ENCODE measurements around the gene SLC6A13. TPM values are rescaled to one million over a fixed set of nuclear protein-coding genes. Genes with fewer than 3 reads are reported as not detected.

The SLC6A13 gene
- total RNA-seq, 1 donor from 2014 or later, result not detected

DNA sequence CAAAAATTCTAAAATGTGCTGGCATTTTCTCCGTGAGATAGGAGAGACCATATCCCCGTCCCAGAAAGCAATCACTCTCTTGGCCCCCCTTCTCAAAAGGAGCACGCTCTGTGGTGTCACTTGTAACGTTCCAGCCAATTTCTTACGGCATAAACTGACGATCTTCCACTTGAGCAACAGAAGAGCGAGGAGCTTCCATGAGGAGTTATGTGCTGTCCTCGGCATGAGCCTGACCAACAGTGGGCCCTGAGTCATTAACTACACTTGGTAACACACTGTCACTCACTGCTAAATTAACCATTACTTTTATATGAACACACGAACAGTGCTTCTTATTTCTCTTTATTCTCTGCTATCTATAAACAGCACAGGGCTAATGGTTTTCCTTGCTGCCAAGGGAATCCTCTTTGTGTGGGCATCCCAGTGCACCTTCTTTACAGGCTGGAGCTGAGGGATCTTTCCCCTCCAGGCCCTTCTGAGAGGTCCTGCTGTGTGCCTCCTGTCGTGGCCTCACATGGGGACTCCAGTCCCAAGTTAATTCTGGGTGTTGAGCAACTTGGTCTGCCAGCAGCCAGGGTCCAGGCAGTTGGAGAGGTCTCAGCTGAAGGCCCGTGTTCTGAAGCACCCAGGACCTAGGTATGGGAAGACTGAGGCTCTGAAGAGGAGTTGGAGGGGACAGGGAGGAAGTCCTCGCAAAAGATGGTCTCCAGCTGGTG, 9.4 kb downstream of the SLC6A13 start:
- TF ChIP-seq, protein P1, sequence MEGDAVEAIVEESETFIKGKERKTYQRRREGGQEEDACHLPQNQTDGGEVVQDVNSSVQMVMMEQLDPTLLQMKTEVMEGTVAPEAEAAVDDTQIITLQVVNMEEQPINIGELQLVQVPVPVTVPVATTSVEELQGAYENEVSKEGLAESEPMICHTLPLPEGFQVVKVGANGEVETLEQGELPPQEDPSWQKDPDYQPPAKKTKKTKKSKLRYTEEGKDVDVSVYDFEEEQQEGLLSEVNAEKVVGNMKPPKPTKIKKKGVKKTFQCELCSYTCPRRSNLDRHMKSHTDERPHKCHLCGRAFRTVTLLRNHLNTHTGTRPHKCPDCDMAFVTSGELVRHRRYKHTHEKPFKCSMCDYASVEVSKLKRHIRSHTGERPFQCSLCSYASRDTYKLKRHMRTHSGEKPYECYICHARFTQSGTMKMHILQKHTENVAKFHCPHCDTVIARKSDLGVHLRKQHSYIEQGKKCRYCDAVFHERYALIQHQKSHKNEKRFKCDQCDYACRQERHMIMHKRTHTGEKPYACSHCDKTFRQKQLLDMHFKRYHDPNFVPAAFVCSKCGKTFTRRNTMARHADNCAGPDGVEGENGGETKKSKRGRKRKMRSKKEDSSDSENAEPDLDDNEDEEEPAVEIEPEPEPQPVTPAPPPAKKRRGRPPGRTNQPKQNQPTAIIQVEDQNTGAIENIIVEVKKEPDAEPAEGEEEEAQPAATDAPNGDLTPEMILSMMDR (IDR thresholded peaks at IDR 0.05; ENCODE audit: insufficient read depth, low read length, poor library complexity, severe bottlenecking), result no peak
- no peak overlapping the region for H3K4me3 ChIP-seq (ENCODE audit: low read depth, low read length)
- H3K27me3 ChIP-seq (ENCODE audit: control insufficient read depth, insufficient read depth, low read length), result peaks cover 2% of the 10 kb centered on the region
- DNase-seq (ENCODE audit: low read depth), result no peak
- H3K36me3 ChIP-seq (ENCODE audit: control insufficient read depth, insufficient read depth, low read length), result no peaks in the 10 kb centered on the region

DNA sequence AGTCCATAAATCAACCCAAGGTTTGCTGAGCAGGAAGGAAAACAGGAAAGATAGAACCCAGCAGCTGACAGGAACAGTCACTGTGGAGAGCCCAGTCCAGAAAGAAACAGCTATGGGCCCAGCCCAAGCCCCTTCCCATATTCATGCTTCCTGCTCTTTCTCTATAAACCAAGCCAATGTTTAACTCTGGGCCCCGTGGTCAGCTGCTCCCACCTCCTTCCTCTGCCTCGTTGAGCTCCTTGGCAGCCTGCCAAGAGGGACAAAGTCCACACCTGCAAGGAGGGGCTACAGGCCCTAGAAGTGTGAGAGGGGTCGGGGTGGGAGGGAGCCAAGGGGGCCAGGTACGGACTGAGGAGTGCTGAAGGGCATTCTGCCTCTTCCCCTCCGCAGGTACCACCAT, 10.0 kb downstream of the SLC6A13 start:
- no peaks in the 10 kb centered on the region for H3K36me3 ChIP-seq (ENCODE audit: control insufficient read depth, insufficient read depth, low read length)
- TF ChIP-seq, protein P1 (IDR thresholded peaks at IDR 0.05; ENCODE audit: insufficient read depth, low read length, poor library complexity, severe bottlenecking), result no peak
- H3K27me3 ChIP-seq (ENCODE audit: control insufficient read depth, insufficient read depth, low read length), result peaks cover 2% of the 10 kb centered on the region
- DNase-seq (ENCODE audit: low read depth), result no peak
- H3K4me3 ChIP-seq (ENCODE audit: low read depth, low read length), result no peak overlapping the region

DNA sequence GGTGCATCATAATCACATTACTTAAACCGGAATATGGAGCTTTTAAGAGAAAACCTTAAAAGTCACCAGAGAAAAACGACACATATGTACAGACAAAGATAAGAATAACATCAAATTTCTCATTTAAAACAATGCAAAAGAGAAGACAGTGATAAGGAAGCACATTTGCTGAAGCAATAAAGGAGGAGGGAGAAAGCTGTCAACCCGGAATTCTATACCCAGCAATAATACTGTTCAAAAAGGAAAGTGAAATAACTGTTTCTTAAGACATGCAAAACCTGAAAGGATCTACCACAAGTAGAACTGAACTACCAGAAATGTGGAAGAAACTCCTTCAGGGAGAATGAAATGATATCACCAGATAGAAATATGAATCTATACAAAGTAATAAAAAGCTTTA, 15.4 kb downstream of the SLC6A13 start:
- H3K36me3 ChIP-seq (ENCODE audit: control insufficient read depth, insufficient read depth, low read length), result no peaks in the 10 kb centered on the region
- TF ChIP-seq, protein P1 (IDR thresholded peaks at IDR 0.05; ENCODE audit: insufficient read depth, low read length, poor library complexity, severe bottlenecking), result no peak
- H3K27me3 ChIP-seq (ENCODE audit: control insufficient read depth, insufficient read depth, low read length), result no peaks in the 10 kb centered on the region
- H3K4me3 ChIP-seq (ENCODE audit: low read depth, low read length), result no peak overlapping the region
- DNase-seq (ENCODE audit: low read depth), result no peak

GRCh38 chr12:243381-243780, 19.3 kb downstream of the SLC6A13 start:
- Histone ChIP-seq H3K27me3 (ENCODE audit: control insufficient read depth, insufficient read depth, low read length) (no peaks in the 10 kb centered on the region), H3K36me3 (ENCODE audit: control insufficient read depth, insufficient read depth, low read length) (no peaks in the 10 kb centered on the region), H3K4me3 (ENCODE audit: low read depth, low read length) (no peak overlapping the region)
- no peak for DNase-seq (ENCODE audit: low read depth)
- TF ChIP-seq, protein P1 (IDR thresholded peaks at IDR 0.05; ENCODE audit: insufficient read depth, low read length, poor library complexity, severe bottlenecking), result no peak

GRCh38 chr12:242496-242895, 20.1 kb downstream of the SLC6A13 start:
- Histone ChIP-seq H3K4me3 (ENCODE audit: low read depth, low read length) (no peak overlapping the region), H3K27me3 (ENCODE audit: control insufficient read depth, insufficient read depth, low read length) (no peaks in the 10 kb centered on the region), H3K36me3 (ENCODE audit: control insufficient read depth, insufficient read depth, low read length) (no peaks in the 10 kb centered on the region)
- TF ChIP-seq, protein P1 (IDR thresholded peaks at IDR 0.05; ENCODE audit: insufficient read depth, low read length, poor library complexity, severe bottlenecking), result no peak
- no peak for DNase-seq (ENCODE audit: low read depth)

- no peak for DNase-seq (ENCODE audit: low read depth)
- no peak overlapping the region for H3K4me3 ChIP-seq (ENCODE audit: low read depth, low read length)
- no peaks in the 10 kb centered on the region for H3K36me3 ChIP-seq (ENCODE audit: control insufficient read depth, insufficient read depth, low read length)
- TF ChIP-seq, protein P1 (IDR thresholded peaks at IDR 0.05; ENCODE audit: insufficient read depth, low read length, poor library complexity, severe bottlenecking), result no peak
- H3K27me3 ChIP-seq (ENCODE audit: control insufficient read depth, insufficient read depth, low read length), result no peaks in the 10 kb centered on the region
Measured at GRCh38 chr12:241266-241665, 21.4 kb downstream of the SLC6A13 start.
